ENCODE data around the gene LTC4S.

GRCh38 chr5:179828756-179829421 lies 35.1 kb downstream of the LTC4S start:
- no peak for TF ChIP-seq CTCF (IDR thresholded peaks at IDR 0.05; ENCODE audit: insufficient read depth, low read length)
- TF ChIP-seq REST (IDR thresholded peaks at IDR 0.05; ENCODE audit: insufficient replicate concordance, low read depth) = no peak

All from HL-60 (cell line).